ENCODE measurements around the gene CYP11A1. TPM values are rescaled to one million over a fixed set of nuclear protein-coding genes. Genes with fewer than 3 reads are reported as not detected.

CYP11A1 gene
- total RNA-seq, 1 donor from 2014 or later, result 1.1 TPM

- TF ChIP-seq CTCF (IDR thresholded peaks at IDR 0.05), result no peak
- H3K27ac ChIP-seq, result peak overlapping the region; percentile 72
- H3K9me3 ChIP-seq, result no peaks in the 10 kb centered on the region
- H3K27me3 ChIP-seq, result no peaks in the 10 kb centered on the region
- peaks cover 17% of the 10 kb centered on the region for H3K4me1 ChIP-seq
- DNase-seq (no peak), ATAC-seq (no peak)
- intact Hi-C loops (cut with DNase I), result loop anchor here (10.0 kb wide), 1 partner anchor 378 kb away; no protein-coding TSS in a partner anchor
- H3K4me3 ChIP-seq, result no peak overlapping the region
- H3K36me3 ChIP-seq, result no peaks in the 10 kb centered on the region
These were observed 19.2 kb upstream of the CYP11A1 start for GRCh38 chr15:74386496-74387140.

- no peaks in the 10 kb centered on the region for H3K36me3 ChIP-seq
- H3K4me1 ChIP-seq, result peaks cover 17% of the 10 kb centered on the region
- peak overlapping the region; percentile 72 for H3K27ac ChIP-seq
- no peaks in the 10 kb centered on the region for H3K9me3 ChIP-seq
- intact Hi-C loops (cut with DNase I), result loop anchor here (10.0 kb wide), 1 partner anchor 379 kb away; no protein-coding TSS in a partner anchor
- H3K27me3 ChIP-seq, result no peaks in the 10 kb centered on the region
- no peak overlapping the region for H3K4me3 ChIP-seq
- no peak for TF ChIP-seq CTCF (IDR thresholded peaks at IDR 0.05)
- no peak for DNase-seq
- no peak for ATAC-seq
These were observed 18.3 kb upstream of the CYP11A1 start for GRCh38 chr15:74385733-74386132.

GRCh38 chr15:74384881-74385643 lies 17.6 kb upstream of the CYP11A1 start:
- DNase-seq (no peak), ATAC-seq (peak; percentile 55)
- intact Hi-C loops (cut with DNase I), result loop anchor here (10.0 kb wide), 1 partner anchor 380 kb away; no protein-coding TSS in a partner anchor

GRCh38 chr15:74384566-74384880 lies 17.1 kb upstream of the CYP11A1 start:
- Histone ChIP-seq H3K4me1 (peaks cover 17% of the 10 kb centered on the region), H3K36me3 (no peaks in the 10 kb centered on the region), H3K27me3 (no peaks in the 10 kb centered on the region), H3K27ac (peak overlapping the region; percentile 30), H3K9me3 (no peaks in the 10 kb centered on the region), H3K4me3 (no peak overlapping the region)
- TF ChIP-seq CTCF (IDR thresholded peaks at IDR 0.05), result no peak
- intact Hi-C loops (cut with DNase I), result loop anchor here (10.0 kb wide), 1 partner anchor 380 kb away; no protein-coding TSS in a partner anchor
- DNase-seq, result no peak
- no peak for ATAC-seq

More at GRCh38 chr15:74384881-74385643, 17.6 kb upstream of the CYP11A1 start:
- no peaks in the 10 kb centered on the region for H3K36me3 ChIP-seq
- H3K4me1 ChIP-seq, result peaks cover 17% of the 10 kb centered on the region
- H3K4me3 ChIP-seq, result no peak overlapping the region
- H3K27me3 ChIP-seq, result no peaks in the 10 kb centered on the region
- peak overlapping the region; percentile 72 for H3K27ac ChIP-seq
- no peaks in the 10 kb centered on the region for H3K9me3 ChIP-seq
- no peak for TF ChIP-seq CTCF (IDR thresholded peaks at IDR 0.05)

- H3K36me3 ChIP-seq, result no peaks in the 10 kb centered on the region
- H3K27me3 ChIP-seq, result no peaks in the 10 kb centered on the region
- H3K9me3 ChIP-seq, result no peaks in the 10 kb centered on the region
- TF ChIP-seq CTCF (IDR thresholded peaks at IDR 0.05), result no peak
- peaks cover 17% of the 10 kb centered on the region for H3K4me1 ChIP-seq
- peak overlapping the region; percentile 30 for H3K27ac ChIP-seq
- no peak overlapping the region for H3K4me3 ChIP-seq
- no peak for ATAC-seq
- intact Hi-C loops (cut with DNase I), result loop anchor here (2.0 to 10.0 kb wide), 2 partner anchors 55 to 381 kb away; no protein-coding TSS in a partner anchor
- no peak for DNase-seq
These were observed 16.5 kb upstream of the CYP11A1 start for GRCh38 chr15:74383695-74384565.

Data from upper lobe of right lung (tissue), 1 donor.